Fibroblast of peridontal ligament (primary cell): ENCODE data around the gene AGR2.
"Not testable (repeated sequence)": the region's sequence is repeated elsewhere in the genome, so short reads cannot be mapped to it uniquely, and the experiment has no call there.

Experiments
- DNase-seq: peaks from one replicate; pipeline ENCODE4 v3.0.0-alpha.2; 2010; ENCODE audit errors: extremely low read depth

AGR2 gene

GRCh38 chr7:16773884-16774283 is 30.9 kb downstream of the AGR2 start:
- no peak for DNase-seq

DNA sequence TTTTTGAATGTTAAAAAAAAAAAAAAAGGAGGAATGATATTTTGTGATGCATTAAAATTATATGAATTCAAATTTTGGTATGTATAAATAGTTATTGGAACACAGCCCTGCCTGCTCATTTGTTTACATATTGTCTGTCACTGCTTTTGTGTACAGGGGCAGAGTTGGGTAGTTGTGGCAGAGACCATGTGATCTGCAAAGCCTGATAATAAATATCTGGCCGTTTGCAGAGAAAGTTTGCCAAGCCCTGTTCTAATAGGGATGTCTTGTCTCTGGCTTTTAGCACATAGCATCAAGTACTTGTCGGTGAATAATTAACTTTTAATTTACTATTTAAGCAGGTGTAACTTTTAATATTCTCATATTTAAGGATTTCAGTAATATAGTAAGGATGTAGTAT is 31.5 kb downstream of the AGR2 start:
- DNase-seq: no peak

- no peak for DNase-seq
Observed at GRCh38 chr7:16770657-16771329, 34.0 kb downstream of the AGR2 start.

- not testable (repeated sequence) for DNase-seq
Observed at GRCh38 chr7:16769994-16770393, 34.8 kb downstream of the AGR2 start.

- DNase-seq: no peak
Observed at GRCh38 chr7:16765436-16765859, 39.4 kb downstream of the AGR2 start.

GRCh38 chr7:16764942-16765341 is 39.9 kb downstream of the AGR2 start:
- no peak for DNase-seq

- no peak for DNase-seq
Observed at GRCh38 chr7:16762177-16762576, 42.6 kb downstream of the AGR2 start.

DNA sequence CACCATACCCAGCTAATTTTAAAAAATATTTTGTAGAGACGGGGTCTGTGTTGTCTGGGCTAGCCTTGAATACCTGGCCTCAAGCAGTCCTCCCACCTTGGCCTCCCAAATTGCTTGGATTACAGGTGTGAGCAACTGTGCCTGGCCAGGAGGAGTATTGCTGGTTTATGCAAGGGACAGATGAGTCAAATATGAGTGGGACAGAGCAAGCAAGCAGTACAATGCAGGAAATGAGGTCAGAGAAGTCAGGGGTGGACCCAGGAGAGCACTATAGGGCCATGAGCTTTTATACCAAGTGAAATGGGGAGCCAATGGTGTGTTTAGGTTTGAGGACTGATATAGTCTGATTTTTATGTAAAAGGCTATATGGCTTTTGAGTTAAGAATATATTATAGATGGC is 45.0 kb downstream of the AGR2 start:
- DNase-seq: no peak

DNA sequence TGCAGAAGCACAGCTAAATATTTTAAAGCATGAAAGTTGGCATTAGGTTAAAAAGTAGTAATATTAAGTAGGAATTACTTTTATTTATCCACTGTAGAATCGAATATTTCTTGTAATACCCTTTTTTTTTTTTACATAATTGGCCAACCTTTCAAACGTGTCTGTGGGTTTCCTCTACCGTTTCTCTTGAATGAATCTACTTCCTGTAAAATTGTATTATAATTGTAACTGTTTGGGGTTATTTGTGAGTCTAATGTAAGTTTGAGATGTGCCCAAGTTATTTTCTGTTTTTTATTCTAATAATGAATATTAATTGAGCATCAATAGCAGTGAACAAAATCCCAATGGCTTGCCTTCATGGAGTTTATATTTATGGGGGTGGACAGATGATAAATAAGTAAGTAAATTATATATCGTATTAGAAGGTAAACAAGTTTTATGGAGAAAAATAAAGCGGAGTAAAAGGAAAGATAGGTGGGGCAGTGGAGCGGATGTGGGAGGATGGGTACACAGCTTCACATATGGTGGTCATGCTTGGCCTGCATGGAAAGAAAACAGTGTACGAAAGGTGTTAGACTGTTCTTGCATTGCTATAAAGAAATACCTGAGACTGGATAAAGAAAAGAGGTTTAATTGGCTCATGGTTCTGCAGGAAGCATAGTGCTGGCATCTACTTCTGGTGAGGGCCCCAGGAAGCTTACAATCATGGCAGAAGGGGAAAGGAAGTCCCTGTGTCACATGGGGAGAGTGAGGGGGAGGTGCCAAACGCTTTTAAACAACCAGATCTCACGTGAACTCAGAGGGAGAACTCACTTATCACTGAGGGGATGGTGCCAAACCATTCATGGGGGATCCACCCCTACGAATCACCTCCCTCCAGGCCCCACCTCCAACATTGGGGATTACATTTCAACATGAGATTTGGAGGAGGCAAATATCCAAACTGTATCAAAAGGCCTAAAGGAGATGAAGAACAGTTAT is 45.9 kb downstream of the AGR2 start:
- DNase-seq: no peak

DNA sequence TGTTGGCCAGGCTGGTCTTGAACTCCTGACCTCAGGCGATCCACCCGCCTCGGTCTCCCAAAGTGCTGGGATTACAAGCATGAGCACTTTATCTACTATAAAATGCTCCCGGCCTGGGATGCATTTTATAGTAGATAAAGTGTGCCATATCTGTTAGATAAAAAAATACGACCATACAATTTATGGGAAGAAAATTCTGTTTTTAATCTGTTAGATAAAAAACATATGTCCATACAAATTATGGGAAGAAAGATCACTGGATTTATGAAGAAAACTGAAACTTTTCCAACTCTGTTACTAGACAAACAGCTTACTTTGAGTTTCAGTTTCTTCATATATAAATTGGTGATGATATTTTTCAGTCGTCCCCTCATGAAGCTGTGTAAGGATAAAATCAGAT is 46.8 kb downstream of the AGR2 start:
- no peak for DNase-seq

- DNase-seq: no peak
Observed at GRCh38 chr7:16755397-16755796, 49.4 kb downstream of the AGR2 start.

GRCh38 chr7:16754856-16755317 is 49.9 kb downstream of the AGR2 start:
- DNase-seq: no peak

DNA sequence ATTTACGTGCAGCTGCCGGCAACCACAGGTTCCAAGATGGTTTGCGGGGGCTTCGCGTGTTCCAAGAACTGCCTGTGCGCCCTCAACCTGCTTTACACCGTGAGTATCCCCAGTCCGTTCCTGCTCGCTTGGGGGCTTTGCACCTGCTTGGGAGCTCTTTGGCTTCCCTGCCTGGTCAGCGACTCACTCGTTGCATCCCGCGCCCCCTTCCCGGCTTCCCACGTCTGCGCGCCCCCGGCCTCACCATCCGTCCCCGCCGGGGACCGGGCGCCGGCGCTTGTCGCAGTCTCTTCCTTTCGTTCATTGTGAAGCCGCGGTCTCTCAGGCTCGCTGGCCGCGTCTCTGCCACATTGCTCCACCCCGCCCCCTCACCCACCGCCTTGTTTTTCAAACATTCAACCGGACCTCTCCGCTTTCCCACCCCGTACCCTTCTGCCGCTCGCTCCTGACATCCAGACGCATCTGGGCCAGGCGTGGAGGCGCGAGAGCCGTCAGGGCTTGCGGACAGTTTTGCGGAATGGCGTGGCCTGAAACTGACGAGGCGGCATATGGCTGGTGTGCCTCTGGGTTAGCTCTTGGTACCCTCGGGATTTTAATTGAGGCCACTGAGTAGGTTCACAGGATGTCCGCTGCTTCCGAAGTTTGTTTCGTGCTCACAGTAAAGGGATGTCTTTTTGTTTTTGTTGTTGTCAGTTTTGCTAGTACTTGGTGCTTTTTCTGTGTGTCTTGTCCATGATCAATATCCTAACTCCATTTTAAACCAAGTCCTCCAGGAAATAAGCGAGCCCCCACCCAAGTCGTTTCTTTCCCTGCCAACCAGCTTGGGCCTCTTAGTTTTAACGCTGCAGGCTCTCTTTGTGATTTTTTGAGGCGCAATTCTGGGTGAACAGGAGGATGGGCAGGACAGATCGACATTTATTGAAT is 50.6 kb downstream of the AGR2 start:
- DNase-seq: no peak

DNA sequence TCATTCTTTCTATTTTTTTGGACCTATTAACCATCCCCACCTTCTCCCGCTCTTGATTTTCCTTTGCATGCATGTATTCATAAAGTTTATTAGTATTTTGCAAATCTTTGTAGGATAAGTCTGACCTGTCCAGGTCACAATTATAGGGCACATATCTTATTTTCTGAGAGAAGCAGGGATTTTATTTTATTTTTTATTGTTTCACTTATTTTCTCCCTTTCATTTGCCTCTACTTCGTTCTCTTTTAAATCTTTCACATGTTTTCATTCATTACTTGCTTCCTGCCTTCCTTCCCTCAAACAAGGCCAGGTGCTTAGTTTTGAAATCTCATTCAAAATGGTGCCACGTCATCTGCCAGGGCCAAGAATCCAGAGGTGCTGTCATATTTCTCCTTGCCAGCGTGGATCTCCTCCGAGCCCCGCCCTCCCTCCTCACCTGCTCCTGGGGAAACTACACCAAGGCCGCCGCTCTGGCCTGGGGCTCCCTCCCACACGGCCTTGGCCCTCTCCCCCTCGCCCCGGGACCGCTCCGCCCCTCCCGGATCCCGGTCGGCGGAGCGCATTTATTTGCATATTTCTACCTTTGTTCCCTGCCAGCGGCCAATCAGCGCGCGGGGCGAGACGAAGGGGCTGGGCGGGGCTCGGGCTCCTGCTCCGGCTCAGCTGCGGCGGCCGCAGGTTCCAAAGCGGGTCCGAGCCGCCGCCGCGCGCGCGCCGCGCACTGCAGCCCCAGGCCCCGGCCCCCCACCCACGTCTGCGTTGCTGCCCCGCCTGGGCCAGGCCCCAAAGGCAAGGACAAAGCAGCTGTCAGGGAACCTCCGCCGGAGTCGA is 51.5 kb downstream of the AGR2 start, which contains the start of gene TSPAN13:
Gene TSPAN13 (plus strand): TSS at position 654 of the 830 bp plus-strand sequence. CDS start 213 bp downstream, outside the sequence.
- no peak for DNase-seq

DNA sequence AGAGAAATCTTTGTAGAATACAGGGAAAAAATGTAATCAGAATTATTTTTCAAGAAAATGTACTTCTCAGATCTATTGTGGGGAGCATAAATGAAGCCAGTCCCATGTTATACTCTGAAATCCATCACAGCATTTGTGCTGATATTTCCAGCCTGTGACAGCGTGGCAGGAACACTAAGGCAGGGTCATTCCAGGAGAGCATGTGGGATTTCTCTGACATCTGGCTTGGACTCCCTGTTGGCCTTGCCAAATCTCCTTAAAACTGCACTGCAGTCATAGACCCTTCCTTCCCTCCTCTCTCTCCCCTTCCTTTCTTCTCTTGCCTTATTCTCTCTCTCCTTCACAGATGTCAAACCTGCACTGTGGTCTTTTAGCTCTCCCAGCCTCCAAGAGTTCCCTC is 57.7 kb downstream of the AGR2 start:
- DNase-seq: no peak

- no peak for DNase-seq
Observed at GRCh38 chr7:16745645-16746044, 59.2 kb downstream of the AGR2 start.

- DNase-seq: no peak
Observed at GRCh38 chr7:16744518-16745250, 60.1 kb downstream of the AGR2 start.

- DNase-seq: no peak
Observed at GRCh38 chr7:16743236-16743635, 61.6 kb downstream of the AGR2 start.

DNA sequence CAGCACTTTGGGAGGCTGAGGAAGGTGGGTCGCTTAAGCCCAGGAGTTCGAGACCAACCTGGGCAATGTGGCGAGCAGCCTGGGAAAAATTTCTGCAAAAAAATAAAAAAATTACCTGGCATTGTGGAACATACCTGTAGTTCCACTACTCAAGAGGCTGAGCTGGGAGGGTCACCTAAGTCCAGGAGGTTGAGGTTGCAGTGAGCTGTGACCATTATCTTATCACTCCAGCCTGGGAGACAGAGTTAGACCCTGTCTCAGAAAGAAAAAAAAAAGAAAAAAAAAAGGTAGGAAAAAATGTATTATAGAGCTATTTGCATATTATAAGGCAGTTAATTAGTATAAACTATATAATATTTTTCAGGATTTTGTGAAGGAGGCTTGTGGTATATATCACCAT is 62.3 kb downstream of the AGR2 start:
- DNase-seq: no peak
